HS-27A (cell line): ENCODE data around the gene TBC1D22A.

Source experiments
- DNase-seq: peaks from one replicate; pipeline ENCODE4 v3.0.0-alpha.2; 2012; ENCODE audit warnings: low read depth, missing footprints

Gene TBC1D22A

GRCh38 chr22:46753360-46753759 lies 9.1 kb upstream of the TBC1D22A start:
- DNase-seq = no peak

- no peak for DNase-seq
These were observed 8.7 kb upstream of the TBC1D22A start for GRCh38 chr22:46753761-46754109.

- DNase-seq = peak; percentile 94
These were observed 8.2 kb upstream of the TBC1D22A start for GRCh38 chr22:46754110-46754799.

GRCh38 chr22:46754826-46755225 lies 7.6 kb upstream of the TBC1D22A start:
- no peak for DNase-seq

GRCh38 chr22:46755525-46755924 lies 6.9 kb upstream of the TBC1D22A start:
- no peak for DNase-seq

GRCh38 chr22:46756097-46756496 lies 6.4 kb upstream of the TBC1D22A start:
- DNase-seq = no peak

GRCh38 chr22:46757104-46757503 lies 5.3 kb upstream of the TBC1D22A start:
- DNase-seq = no peak

GRCh38 chr22:46758121-46758520 lies 4.3 kb upstream of the TBC1D22A start:
- no peak for DNase-seq

GRCh38 chr22:46758867-46759290 lies 3.6 kb upstream of the TBC1D22A start:
- DNase-seq = no peak

GRCh38 chr22:46761017-46761416 lies 1.4 kb upstream of the TBC1D22A start:
- no peak for DNase-seq

- no peak for DNase-seq
These were observed 762 bp upstream of the TBC1D22A start for GRCh38 chr22:46761539-46762237.

GRCh38 chr22:46763051-46763705 lies 728 bp downstream of the TBC1D22A start:
- no peak for DNase-seq

GRCh38 chr22:46764140-46764680 lies 1.8 kb downstream of the TBC1D22A start:
- DNase-seq = no peak

- no peak for DNase-seq
These were observed 2.5 kb downstream of the TBC1D22A start for GRCh38 chr22:46764779-46765485.

GRCh38 chr22:46766611-46767010 lies 4.2 kb downstream of the TBC1D22A start:
- DNase-seq = no peak

GRCh38 chr22:46767249-46767985 lies 5.0 kb downstream of the TBC1D22A start:
- no peak for DNase-seq

- no peak for DNase-seq
These were observed 6.8 kb downstream of the TBC1D22A start for GRCh38 chr22:46769191-46769675.

- no peak for DNase-seq
These were observed 7.3 kb downstream of the TBC1D22A start for GRCh38 chr22:46769706-46770105.

- no peak for DNase-seq
These were observed 7.7 kb downstream of the TBC1D22A start for GRCh38 chr22:46770151-46770641.

- DNase-seq = no peak
These were observed 8.3 kb downstream of the TBC1D22A start for GRCh38 chr22:46770726-46771125.

- DNase-seq = no peak
These were observed 10.6 kb downstream of the TBC1D22A start for GRCh38 chr22:46773076-46773475.
